ENCODE results near the gene EFHC2. TPM values are rescaled to one million over a fixed set of nuclear protein-coding genes. Genes with fewer than 3 reads are reported as not detected.

The EFHC2 gene
- total and polyA plus RNA-seq, 11 donors, result 1.8 to 15.6 (median 7.5) TPM

GRCh38 chrX:44224760-44225159 lies 118.7 kb downstream of the EFHC2 start:
- no peak for TF ChIP-seq POLR2A (IDR thresholded peaks at IDR 0.05)
- no peak for TF ChIP-seq CTCF (IDR thresholded peaks at IDR 0.05)
- Histone ChIP-seq H3K4me3 (no peak overlapping the region), H3K27ac (no peak overlapping the region), H3K9me3 (no peaks in the 10 kb centered on the region), H3K27me3 (peaks cover 0 to 15% (median 0%) of the 10 kb centered on the region in 9 donors), H3K36me3 (no peaks in the 10 kb centered on the region), H3K4me1 (no peaks in the 10 kb centered on the region)
- DNase-seq, result no peak
- ATAC-seq, result no peak
- intact Hi-C loops (cut with DNase I), result no loop called here
- 64 to 99% (median 83%) methylated on average over 2 of the region's 2 CpGs for WGBS, 4 donors

GRCh38 chrX:44223150-44223549 lies 120.3 kb downstream of the EFHC2 start:
- ATAC-seq, result peak in 1 of 4 donors; percentile 59
- TF ChIP-seq CTCF (IDR thresholded peaks at IDR 0.05) (no peak), POLR2A (IDR thresholded peaks at IDR 0.05) (no peak)
- no peak overlapping the region for H3K4me3 ChIP-seq
- H3K36me3 ChIP-seq, result no peaks in the 10 kb centered on the region
- H3K27ac ChIP-seq, result no peak overlapping the region
- intact Hi-C loops (cut with DNase I), result no loop called here
- H3K4me1 ChIP-seq, result no peaks in the 10 kb centered on the region
- no peak for DNase-seq
- peaks cover 0 to 16% (median 0%) of the 10 kb centered on the region in 9 donors for H3K27me3 ChIP-seq
- H3K9me3 ChIP-seq, result no peaks in the 10 kb centered on the region
- 23 to 63% (median 51%) methylated on average over 2 of the region's 2 CpGs for WGBS, 4 donors

DNA sequence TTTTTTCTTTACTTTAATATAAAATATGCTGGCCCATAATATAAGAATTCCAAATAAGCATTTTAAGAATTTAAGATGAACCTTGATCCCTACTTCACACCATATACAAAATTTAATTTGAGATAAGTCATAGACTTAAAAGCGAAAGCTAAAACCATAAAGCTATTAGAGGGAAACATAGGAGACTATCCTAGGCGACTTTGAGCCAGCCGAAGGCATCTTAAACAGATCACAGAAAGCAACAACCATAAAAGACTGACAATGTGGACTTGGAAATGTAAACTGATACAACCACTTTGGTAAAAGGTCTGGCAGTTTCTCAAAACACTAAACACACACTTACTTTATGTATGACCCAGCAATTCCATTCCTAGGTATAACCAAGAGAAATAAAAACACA lies 125.0 kb downstream of the EFHC2 start:
- Histone ChIP-seq H3K36me3 (no peaks in the 10 kb centered on the region), H3K4me1 (no peaks in the 10 kb centered on the region), H3K27ac (no peak overlapping the region), H3K9me3 (no peaks in the 10 kb centered on the region), H3K4me3 (no peak overlapping the region), H3K27me3 (peaks cover 0 to 18% (median 0%) of the 10 kb centered on the region in 9 donors)
- TF ChIP-seq POLR2A (IDR thresholded peaks at IDR 0.05) (no peak), CTCF (IDR thresholded peaks at IDR 0.05) (no peak)
- no peak for ATAC-seq
- no peak for DNase-seq
- WGBS, 4 donors, result 75 to 95% (median 91%) methylated on average over 3 of the region's 3 CpGs
- intact Hi-C loops (cut with DNase I), result no loop called here

GRCh38 chrX:44216171-44216570 lies 127.3 kb downstream of the EFHC2 start:
- no peak overlapping the region for H3K4me3 ChIP-seq
- peaks cover 0 to 18% (median 0%) of the 10 kb centered on the region in 9 donors for H3K27me3 ChIP-seq
- TF ChIP-seq POLR2A (IDR thresholded peaks at IDR 0.05) (no peak), CTCF (IDR thresholded peaks at IDR 0.05) (no peak)
- ATAC-seq (no peak), DNase-seq (no peak)
- H3K4me1 ChIP-seq, result no peaks in the 10 kb centered on the region
- H3K27ac ChIP-seq, result no peak overlapping the region
- 74 to 81% (median 77%) methylated on average over 3 of the region's 3 CpGs for WGBS, 4 donors
- intact Hi-C loops (cut with DNase I), result no loop called here
- H3K9me3 ChIP-seq, result no peaks in the 10 kb centered on the region
- no peaks in the 10 kb centered on the region for H3K36me3 ChIP-seq
